ENCODE results near the gene LCE4A.

DNA sequence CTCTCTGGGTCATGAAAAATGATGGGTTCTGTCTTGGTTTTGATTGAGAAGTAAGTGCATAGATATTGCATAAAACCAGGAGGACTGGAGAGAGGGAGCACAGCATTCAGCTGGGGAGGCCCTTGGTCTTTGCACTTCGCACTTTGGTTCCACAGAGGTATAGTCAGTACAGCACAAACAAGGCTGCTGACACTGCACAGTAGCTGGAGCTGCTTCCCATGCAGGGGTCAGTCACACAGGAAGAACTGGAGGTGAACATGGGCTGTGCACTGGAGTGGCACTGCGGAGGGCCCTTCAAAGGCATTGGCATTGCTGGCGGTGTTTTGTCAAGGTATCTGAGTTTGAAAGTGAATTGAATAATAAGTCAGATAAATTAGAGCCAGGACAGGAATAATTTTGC lies 49.3 kb upstream of the LCE4A start:
- TF ChIP-seq, protein P1, sequence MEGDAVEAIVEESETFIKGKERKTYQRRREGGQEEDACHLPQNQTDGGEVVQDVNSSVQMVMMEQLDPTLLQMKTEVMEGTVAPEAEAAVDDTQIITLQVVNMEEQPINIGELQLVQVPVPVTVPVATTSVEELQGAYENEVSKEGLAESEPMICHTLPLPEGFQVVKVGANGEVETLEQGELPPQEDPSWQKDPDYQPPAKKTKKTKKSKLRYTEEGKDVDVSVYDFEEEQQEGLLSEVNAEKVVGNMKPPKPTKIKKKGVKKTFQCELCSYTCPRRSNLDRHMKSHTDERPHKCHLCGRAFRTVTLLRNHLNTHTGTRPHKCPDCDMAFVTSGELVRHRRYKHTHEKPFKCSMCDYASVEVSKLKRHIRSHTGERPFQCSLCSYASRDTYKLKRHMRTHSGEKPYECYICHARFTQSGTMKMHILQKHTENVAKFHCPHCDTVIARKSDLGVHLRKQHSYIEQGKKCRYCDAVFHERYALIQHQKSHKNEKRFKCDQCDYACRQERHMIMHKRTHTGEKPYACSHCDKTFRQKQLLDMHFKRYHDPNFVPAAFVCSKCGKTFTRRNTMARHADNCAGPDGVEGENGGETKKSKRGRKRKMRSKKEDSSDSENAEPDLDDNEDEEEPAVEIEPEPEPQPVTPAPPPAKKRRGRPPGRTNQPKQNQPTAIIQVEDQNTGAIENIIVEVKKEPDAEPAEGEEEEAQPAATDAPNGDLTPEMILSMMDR (conservative IDR thresholded peaks at IDR 0.05), result no peak
- TF ChIP-seq EZH2 (IDR thresholded peaks at IDR 0.05; ENCODE audit: low read depth), result no peak

Measured in PC-9 (cell line).